Activated naive CD4-positive, alpha-beta T cell treated with anti-CD3 and anti-CD28 coated beads for 36 hours (primary cell): Measurements from ENCODE around the gene MET. TPM values are rescaled to one million over a fixed set of nuclear protein-coding genes. Genes with fewer than 3 reads are reported as not detected.

Experiments used
- CTCF ChIA-PET: fragments of 350-600 bp; sonication (Branson Sonifier 250); formaldehyde crosslinking; loops from one replicate; lab custom pipeline; 2021; ENCODE audit warnings: antibody characterized with exemption; lab: Charles Lee
- DNase-seq: peaks from one replicate; pipeline ENCODE4 v3.0.0-alpha.2; 2020
- H3K27ac Mint-ChIP-seq: one replicate; pipeline ENCODE4 v1.8.0; 2021; ENCODE audit warnings: mild to moderate bottlenecking, mixed read lengths
- H3K27me3 Mint-ChIP-seq: one replicate; pipeline ENCODE4 v1.8.0; 2021; ENCODE audit warnings: low read depth, mixed read lengths
- H3K36me3 Mint-ChIP-seq: one replicate; pipeline ENCODE4 v1.8.0; 2021; ENCODE audit warnings: low read depth, mixed read lengths
- H3K4me1 Mint-ChIP-seq: one replicate; pipeline ENCODE4 v1.8.0; 2021; ENCODE audit warnings: low read depth, mixed read lengths
- H3K4me3 Mint-ChIP-seq: one replicate; pipeline ENCODE4 v1.8.0; 2021; ENCODE audit warnings: mild to moderate bottlenecking, moderate library complexity, mixed read lengths
- H3K9me3 Mint-ChIP-seq: one replicate; pipeline ENCODE4 v1.8.0; 2021; ENCODE audit warnings: mixed read lengths
- intact Hi-C: fragments of 100-400 bp; cut with micrococcal nuclease; formaldehyde crosslinking; loops from one replicate; pipeline ENCODE4 v1.15.1; 2023
- total RNA-seq, 2 experiments: library from RNA; stranded (reverse); gene quantifications; one replicate each; pipeline ENCODE4 v1.2.3, GENCODE V29; 2021

Gene MET
- total RNA-seq, 2 experiments from 2014 or later, result 0.42 to 0.52 TPM

GRCh38 chr7:116724560-116725231 is 52.7 kb downstream of the MET start:
- H3K9me3 Mint-ChIP-seq, result no peaks in the 10 kb centered on the region
- H3K4me1 Mint-ChIP-seq, result no peaks in the 10 kb centered on the region
- H3K27ac Mint-ChIP-seq, result no peak overlapping the region
- peaks cover 6% of the 10 kb centered on the region for H3K27me3 Mint-ChIP-seq
- H3K4me3 Mint-ChIP-seq, result no peak overlapping the region
- CTCF ChIA-PET, result no interaction called here
- DNase-seq, result no peak
- intact Hi-C loops, result no loop called here
- no peaks in the 10 kb centered on the region for H3K36me3 Mint-ChIP-seq

GRCh38 chr7:116726149-116726548 is 54.2 kb downstream of the MET start:
- H3K4me3 Mint-ChIP-seq, result no peak overlapping the region
- no peak for DNase-seq
- H3K36me3 Mint-ChIP-seq, result no peaks in the 10 kb centered on the region
- CTCF ChIA-PET, result no interaction called here
- no peak overlapping the region for H3K27ac Mint-ChIP-seq
- intact Hi-C loops, result no loop called here
- no peaks in the 10 kb centered on the region for H3K4me1 Mint-ChIP-seq
- peaks cover 11% of the 10 kb centered on the region for H3K27me3 Mint-ChIP-seq
- H3K9me3 Mint-ChIP-seq, result no peaks in the 10 kb centered on the region

GRCh38 chr7:116726713-116727431 is 54.9 kb downstream of the MET start:
- H3K4me3 Mint-ChIP-seq, result no peak overlapping the region

GRCh38 chr7:116727432-116728009 is 55.5 kb downstream of the MET start:
- no peaks in the 10 kb centered on the region for H3K36me3 Mint-ChIP-seq
- no peaks in the 10 kb centered on the region for H3K9me3 Mint-ChIP-seq
- CTCF ChIA-PET, result interaction anchor here (0.5 kb wide), 1 partner anchor 9 kb away, joined by 3 read pairs; no protein-coding TSS in a partner anchor
- no peak overlapping the region for H3K4me3 Mint-ChIP-seq
- H3K27ac Mint-ChIP-seq, result no peak overlapping the region
- no peak for DNase-seq
- peaks cover 11% of the 10 kb centered on the region for H3K27me3 Mint-ChIP-seq
- intact Hi-C loops, result no loop called here
- H3K4me1 Mint-ChIP-seq, result no peaks in the 10 kb centered on the region

More at GRCh38 chr7:116726713-116727431, 54.9 kb downstream of the MET start:
- CTCF ChIA-PET, result no interaction called here
- Mint-ChIP-seq H3K9me3 (no peaks in the 10 kb centered on the region), H3K4me1 (no peaks in the 10 kb centered on the region), H3K27ac (no peak overlapping the region), H3K36me3 (no peaks in the 10 kb centered on the region), H3K27me3 (peaks cover 11% of the 10 kb centered on the region)
- intact Hi-C loops, result no loop called here
- no peak for DNase-seq

- peaks cover 11% of the 10 kb centered on the region for H3K27me3 Mint-ChIP-seq
- H3K27ac Mint-ChIP-seq, result no peak overlapping the region
- CTCF ChIA-PET, result interaction anchor here (0.5 kb wide), 1 partner anchor 10 kb away, joined by 3 read pairs; no protein-coding TSS in a partner anchor
- H3K4me3 Mint-ChIP-seq, result no peak overlapping the region
- H3K9me3 Mint-ChIP-seq, result no peaks in the 10 kb centered on the region
- intact Hi-C loops, result no loop called here
- no peak for DNase-seq
- no peaks in the 10 kb centered on the region for H3K4me1 Mint-ChIP-seq
- no peaks in the 10 kb centered on the region for H3K36me3 Mint-ChIP-seq
These were observed 56.4 kb downstream of the MET start for GRCh38 chr7:116728413-116728812.

GRCh38 chr7:116730097-116731022 is 58.4 kb downstream of the MET start:
- CTCF ChIA-PET, result no interaction called here
- intact Hi-C loops, result no loop called here
- peaks cover 15% of the 10 kb centered on the region for H3K27me3 Mint-ChIP-seq

GRCh38 chr7:116731023-116731395 is 59.0 kb downstream of the MET start:
- H3K4me1 Mint-ChIP-seq, result no peaks in the 10 kb centered on the region
- no peak for DNase-seq
- intact Hi-C loops, result no loop called here
- no peaks in the 10 kb centered on the region for H3K9me3 Mint-ChIP-seq
- no peaks in the 10 kb centered on the region for H3K36me3 Mint-ChIP-seq
- no peak overlapping the region for H3K4me3 Mint-ChIP-seq
- H3K27ac Mint-ChIP-seq, result no peak overlapping the region
- CTCF ChIA-PET, result interaction anchor here (0.8 kb wide), 1 partner anchor 140 kb away, joined by 3 read pairs; no protein-coding TSS in a partner anchor
- H3K27me3 Mint-ChIP-seq, result peaks cover 14% of the 10 kb centered on the region

More at GRCh38 chr7:116730097-116731022, 58.4 kb downstream of the MET start:
- DNase-seq, result no peak
- Mint-ChIP-seq H3K9me3 (no peaks in the 10 kb centered on the region), H3K4me1 (no peaks in the 10 kb centered on the region), H3K36me3 (no peaks in the 10 kb centered on the region), H3K27ac (no peak overlapping the region), H3K4me3 (no peak overlapping the region)

GRCh38 chr7:116731445-116732335 is 59.7 kb downstream of the MET start:
- no peak for DNase-seq
- H3K36me3 Mint-ChIP-seq, result no peaks in the 10 kb centered on the region
- peaks cover 14% of the 10 kb centered on the region for H3K27me3 Mint-ChIP-seq
- intact Hi-C loops, result no loop called here
- no peaks in the 10 kb centered on the region for H3K4me1 Mint-ChIP-seq
- H3K4me3 Mint-ChIP-seq, result no peak overlapping the region
- H3K9me3 Mint-ChIP-seq, result no peaks in the 10 kb centered on the region
- H3K27ac Mint-ChIP-seq, result no peak overlapping the region
- CTCF ChIA-PET, result interaction anchor here (0.6 to 0.8 kb wide), 2 partner anchors 56 to 141 kb away, joined by 3 to 6 read pairs; no protein-coding TSS in a partner anchor

GRCh38 chr7:116732788-116733694 is 61.0 kb downstream of the MET start:
- Mint-ChIP-seq H3K9me3 (no peaks in the 10 kb centered on the region), H3K27ac (no peak overlapping the region), H3K27me3 (peaks cover 13% of the 10 kb centered on the region), H3K4me1 (no peaks in the 10 kb centered on the region), H3K4me3 (no peak overlapping the region), H3K36me3 (no peaks in the 10 kb centered on the region)
- intact Hi-C loops, result no loop called here
- no peak for DNase-seq
- CTCF ChIA-PET, result interaction anchor here (0.7 kb wide), 1 partner anchor 61 kb away, joined by 4 read pairs; the partner anchor contains the start of gene MET

GRCh38 chr7:116733924-116734580 is 62.1 kb downstream of the MET start:
- intact Hi-C loops, result no loop called here
- Mint-ChIP-seq H3K27me3 (peaks cover 9% of the 10 kb centered on the region), H3K9me3 (no peaks in the 10 kb centered on the region), H3K4me1 (no peaks in the 10 kb centered on the region), H3K27ac (no peak overlapping the region), H3K4me3 (no peak overlapping the region), H3K36me3 (no peaks in the 10 kb centered on the region)
- CTCF ChIA-PET, result no interaction called here
- DNase-seq, result no peak
